HuH-7 (cell line): Measurements from ENCODE around the gene FAM120B.
"Not testable (repeated sequence)": the region's sequence is repeated elsewhere in the genome, so short reads cannot be mapped to it uniquely, and the experiment has no call there.

Source experiments
- DNase-seq: peaks from one replicate; pipeline ENCODE4 v3.0.0; 2011; ENCODE audit warnings: low spot score

Gene FAM120B

GRCh38 chr6:170383466-170384035 is 77.0 kb downstream of the FAM120B start:
- DNase-seq, result no peak

GRCh38 chr6:170385506-170385905 is 78.9 kb downstream of the FAM120B start:
- DNase-seq, result no peak

GRCh38 chr6:170388113-170388512 is 81.6 kb downstream of the FAM120B start:
- no peak for DNase-seq

- DNase-seq, result no peak
Measured at GRCh38 chr6:170393033-170393432, 86.5 kb downstream of the FAM120B start.

GRCh38 chr6:170393807-170394399 is 87.3 kb downstream of the FAM120B start:
- DNase-seq, result no peak

GRCh38 chr6:170394980-170395379 is 88.4 kb downstream of the FAM120B start:
- DNase-seq, result no peak

- not testable (repeated sequence) for DNase-seq
Measured at GRCh38 chr6:170398743-170399369, 92.3 kb downstream of the FAM120B start.

GRCh38 chr6:170399955-170400558 is 93.5 kb downstream of the FAM120B start:
- DNase-seq, result not testable (repeated sequence)

- no peak for DNase-seq
Measured at GRCh38 chr6:170402318-170403040, 95.9 kb downstream of the FAM120B start.

- no peak for DNase-seq
Measured at GRCh38 chr6:170403451-170403850, 96.9 kb downstream of the FAM120B start.

- no peak for DNase-seq
Measured at GRCh38 chr6:170404036-170404435, 97.5 kb downstream of the FAM120B start.

- no peak for DNase-seq
Measured at GRCh38 chr6:170404697-170405096, 98.1 kb downstream of the FAM120B start.

- no peak for DNase-seq
Measured at GRCh38 chr6:170405311-170405975, 98.9 kb downstream of the FAM120B start.

GRCh38 chr6:170407200-170407599 is 100.6 kb downstream of the FAM120B start:
- DNase-seq, result no peak

- DNase-seq, result no peak
Measured at GRCh38 chr6:170407932-170408331, 101.4 kb downstream of the FAM120B start.

- not testable (repeated sequence) for DNase-seq
Measured at GRCh38 chr6:170409746-170410145, 103.2 kb downstream of the FAM120B start.

- DNase-seq, result no peak
Measured at GRCh38 chr6:170410241-170410640, 103.7 kb downstream of the FAM120B start.

GRCh38 chr6:170415318-170415717 is 108.8 kb downstream of the FAM120B start:
- no peak for DNase-seq

- DNase-seq, result no peak
Measured at GRCh38 chr6:170416303-170416702, 109.7 kb downstream of the FAM120B start.

- DNase-seq, result no peak
Measured at GRCh38 chr6:170416959-170417606, 110.5 kb downstream of the FAM120B start.

GRCh38 chr6:170417881-170418280 is 111.3 kb downstream of the FAM120B start:
- no peak for DNase-seq
